SW 1271 (cell line): ENCODE results near the gene OR13C9.
A peak's percentile ranks its signal among the peaks of the same experiment; 100 is the strongest.
"Not testable (repeated sequence)": the region's sequence is repeated elsewhere in the genome, so short reads cannot be mapped to it uniquely, and the experiment has no call there.

Experiments
- DNase-seq, 2 experiments: peaks; one replicate each; lab custom pipeline; 2025; lab: John Stamatoyannopoulos, UW

The OR13C9 gene

GRCh38 chr9:104618104-104618503, at the start of gene OR13C9:
Gene OR13C9 (minus strand): TSS chr9:104618204. CDS start chr9:104618204, 0 bp downstream.
- DNase-seq = no peak

GRCh38 chr9:104658496-104659195, 40.6 kb upstream of the OR13C9 start:
- DNase-seq = no peak

- no peak for DNase-seq
These were observed 17.5 kb upstream of the OR13C9 start for GRCh38 chr9:104635456-104635855.

- no peak for DNase-seq
These were observed 16.0 kb upstream of the OR13C9 start for GRCh38 chr9:104633976-104634520.

- DNase-seq = not testable (repeated sequence)
These were observed 8.0 kb upstream of the OR13C9 start for GRCh38 chr9:104625964-104626363.

- no peak for DNase-seq
These were observed 586 bp downstream of the OR13C9 start for GRCh38 chr9:104617418-104617817.

GRCh38 chr9:104611213-104611612, 6.8 kb downstream of the OR13C9 start:
- DNase-seq = no peak

- DNase-seq = peak in 1 of 2 experiments; percentile 22
These were observed 9.7 kb downstream of the OR13C9 start for GRCh38 chr9:104608336-104608735.

GRCh38 chr9:104606152-104606551, 11.9 kb downstream of the OR13C9 start:
- DNase-seq = no peak

- DNase-seq = not testable (repeated sequence)
These were observed 12.5 kb downstream of the OR13C9 start, which contains the start of gene OR13C2 for GRCh38 chr9:104605527-104605926. Gene OR13C2 (minus strand): TSS chr9:104605627. CDS start chr9:104605627, 0 bp downstream.

GRCh38 chr9:104604801-104605200, 13.2 kb downstream of the OR13C9 start:
- no peak for DNase-seq

GRCh38 chr9:104599313-104599712, 18.7 kb downstream of the OR13C9 start, which contains the start of gene OR13C5:
Gene OR13C5 (minus strand): TSS chr9:104599413. CDS start chr9:104599413, 0 bp downstream.
- DNase-seq = not testable (repeated sequence)

GRCh38 chr9:104598749-104599148, 19.3 kb downstream of the OR13C9 start:
- DNase-seq = not testable (repeated sequence)

- DNase-seq = no peak
These were observed 28.4 kb downstream of the OR13C9 start for GRCh38 chr9:104589626-104590025.

GRCh38 chr9:104586496-104587180, 31.4 kb downstream of the OR13C9 start:
- no peak for DNase-seq

GRCh38 chr9:104580562-104580961, 37.4 kb downstream of the OR13C9 start:
- no peak for DNase-seq

GRCh38 chr9:104577263-104577662, 40.7 kb downstream of the OR13C9 start:
- DNase-seq = no peak

GRCh38 chr9:104575456-104575855, 42.5 kb downstream of the OR13C9 start:
- no peak for DNase-seq

- no peak for DNase-seq
These were observed 45.4 kb downstream of the OR13C9 start for GRCh38 chr9:104572612-104573011.

- DNase-seq = no peak
These were observed 49.1 kb downstream of the OR13C9 start, which contains the start of gene OR13C8 for GRCh38 chr9:104568868-104569267. Gene OR13C8 (plus strand): TSS chr9:104569168. CDS start chr9:104569168, 0 bp downstream.
